ENCODE results near the gene NATD1. TPM values are rescaled to one million over a fixed set of nuclear protein-coding genes. Genes with fewer than 3 reads are reported as not detected.
"Not testable (repeated sequence)": the region's sequence is repeated elsewhere in the genome, so short reads cannot be mapped to it uniquely, and the experiment has no call there.

NATD1 gene
- total and polyA plus RNA-seq, 2 experiments from 2014 or later = 2.1 to 8.1 TPM

DNA sequence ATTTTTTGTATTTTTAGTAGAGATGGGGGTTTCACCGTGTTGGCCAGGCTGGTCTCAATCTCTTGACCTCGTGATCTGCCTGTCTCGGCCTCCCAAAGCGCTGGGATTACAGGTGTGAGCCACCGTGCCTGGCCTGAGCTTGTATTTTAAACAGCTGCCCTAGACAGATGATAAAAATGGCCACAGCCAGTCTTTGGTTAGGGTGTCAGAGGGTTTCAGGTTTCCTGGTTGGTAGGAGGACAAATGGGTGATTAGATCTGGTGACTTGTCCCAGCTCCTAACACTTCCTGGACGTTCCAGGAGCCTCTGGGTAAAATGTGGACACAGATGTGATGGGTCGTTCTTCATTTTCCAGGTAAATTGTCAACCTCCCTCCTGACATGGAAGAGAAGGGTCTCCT, 60.8 kb downstream of the NATD1 start:
- H3K4me1 ChIP-seq (ENCODE audit: insufficient read depth) = peaks cover 12% of the 10 kb centered on the region
- not testable (repeated sequence) for H3K4me3 Mint-ChIP-seq; H2AFZ ChIP-seq; H3K27ac ChIP-seq (ENCODE audit: low read depth); H3K9me2 ChIP-seq (ENCODE audit: insufficient read depth); DNase-seq (ENCODE audit: low spot score); H3F3A ChIP-seq (replicated peaks; ENCODE audit: low read depth); H3K9me3 Mint-ChIP-seq; H3K27me3 Mint-ChIP-seq (ENCODE audit: insufficient read depth, low read depth, poor library complexity); H3K36me3 ChIP-seq (ENCODE audit: insufficient read depth); ATAC-seq; H4K20me1 ChIP-seq (replicated peaks; ENCODE audit: insufficient read depth); H3K27me3 ChIP-seq (ENCODE audit: insufficient read depth); H3K79me2 ChIP-seq (replicated peaks; ENCODE audit: insufficient read depth); H3K4me3 ChIP-seq
- Mint-ChIP-seq H3K36me3 (ENCODE audit: low read depth) (peaks cover 44% of the 10 kb centered on the region), H3K27ac (0 out of 2 replicates have a peak overlapping the region, but pooled peaks have one; percentile 12), H3K4me1 (peaks cover 18% of the 10 kb centered on the region)
- H3K4me2 ChIP-seq = peak overlapping the region; percentile 32; the same call in 1 of the 2 replicates

DNA sequence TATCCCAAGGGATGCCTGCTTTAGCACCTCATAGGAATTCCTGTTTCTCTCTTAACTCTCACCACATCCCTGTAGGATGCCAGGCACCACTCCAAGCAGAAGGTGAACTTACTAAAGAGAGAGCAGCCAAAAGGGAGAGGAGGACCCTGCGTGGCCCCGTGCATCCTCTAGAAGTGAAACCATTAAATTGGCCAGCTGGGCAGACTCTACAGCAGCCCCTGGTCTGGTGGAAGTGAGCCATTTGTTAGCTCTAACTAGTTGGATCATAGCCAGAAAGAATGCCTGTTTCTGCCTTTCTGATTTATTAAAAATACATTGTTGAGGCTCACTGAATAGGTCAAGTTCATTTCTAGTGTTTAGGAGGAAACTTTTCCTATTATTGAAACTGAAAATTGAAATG, 61.5 kb downstream of the NATD1 start:
- Histone ChIP-seq H3K4me2 (no peak overlapping the region), H3K79me2 (replicated peaks; ENCODE audit: insufficient read depth) (peaks cover under 1% of the 10 kb centered on the region; the same call in 1 of the 2 replicates), H2AFZ (no peak overlapping the region), H4K20me1 (replicated peaks; ENCODE audit: insufficient read depth) (peaks cover 2% of the 10 kb centered on the region; the same call in 1 of the 2 replicates), H3K9me2 (ENCODE audit: insufficient read depth) (no peaks in the 10 kb centered on the region), H3F3A (replicated peaks; ENCODE audit: low read depth) (0 out of 2 replicates have a peak, but pooled peaks cover under 1% of the 10 kb centered on the region), H3K4me1 (ENCODE audit: insufficient read depth) (peaks cover 12% of the 10 kb centered on the region), H3K36me3 (ENCODE audit: insufficient read depth) (peaks cover 4% of the 10 kb centered on the region; the same call in 1 of the 2 replicates), H3K27me3 (ENCODE audit: insufficient read depth) (no peaks in the 10 kb centered on the region), H3K27ac (ENCODE audit: low read depth) (no peak overlapping the region), H3K4me3 (no peak overlapping the region)
- ATAC-seq = no peak
- TF ChIP-seq CTCF (conservative IDR thresholded peaks at IDR 0.05; ENCODE audit: low read depth in 2 of 2) (no peak), POLR2AphosphoS5 (IDR thresholded peaks at IDR 0.05; ENCODE audit: low read depth) (no peak), STAT1 (IDR thresholded peaks at IDR 0.05; ENCODE audit: unreplicated experiment) (no peak)
- H3K9me3 Mint-ChIP-seq = no peaks in the 10 kb centered on the region
- H3K4me1 Mint-ChIP-seq = peaks cover 18% of the 10 kb centered on the region
- H3K27ac Mint-ChIP-seq = no peak overlapping the region
- peaks cover 38% of the 10 kb centered on the region for H3K36me3 Mint-ChIP-seq (ENCODE audit: low read depth)
- peaks cover 9% of the 10 kb centered on the region for H3K27me3 Mint-ChIP-seq (ENCODE audit: insufficient read depth, low read depth, poor library complexity)
- no peak overlapping the region for H3K4me3 Mint-ChIP-seq
- DNase-seq (ENCODE audit: low spot score) = no peak

- TF ChIP-seq ZNF462 (CRISPR knock-in tag; IDR thresholded peaks at IDR 0.05) (no peak), ZNF331 (CRISPR knock-in tag; IDR thresholded peaks at IDR 0.05; ENCODE audit: low read depth) (no peak), EZH2 (IDR thresholded peaks at IDR 0.05; ENCODE audit: low read depth, unreplicated experiment) (no peak), POLR2AphosphoS5 (IDR thresholded peaks at IDR 0.05; ENCODE audit: low read depth) (no peak), STAT1 (IDR thresholded peaks at IDR 0.05; ENCODE audit: unreplicated experiment) (no peak), ZNF114 (CRISPR knock-in tag; IDR thresholded peaks at IDR 0.05) (no peak)
- DNase-seq (ENCODE audit: low spot score) (no peak), ATAC-seq (no peak)
- H3K27me3 ChIP-seq (ENCODE audit: insufficient read depth) = no peaks in the 10 kb centered on the region
- no peak overlapping the region for H3K4me2 ChIP-seq
- no peak overlapping the region for H3K27ac ChIP-seq (ENCODE audit: low read depth)
- no peaks in the 10 kb centered on the region for H3K79me2 ChIP-seq (replicated peaks; ENCODE audit: insufficient read depth)
- Mint-ChIP-seq H3K27me3 (ENCODE audit: insufficient read depth, low read depth, poor library complexity) (peaks cover 7% of the 10 kb centered on the region), H3K27ac (no peak overlapping the region), H3K9me3 (no peaks in the 10 kb centered on the region), H3K4me3 (no peak overlapping the region), H3K36me3 (ENCODE audit: low read depth) (peaks cover 32% of the 10 kb centered on the region), H3K4me1 (peaks cover 19% of the 10 kb centered on the region)
- H3K4me1 ChIP-seq (ENCODE audit: insufficient read depth) = peaks cover 12% of the 10 kb centered on the region
- H3K4me3 ChIP-seq = no peak overlapping the region
- peaks cover 4% of the 10 kb centered on the region; the same call in 1 of the 2 replicates for H3K36me3 ChIP-seq (ENCODE audit: insufficient read depth)
- no peaks in the 10 kb centered on the region for H3K9me2 ChIP-seq (ENCODE audit: insufficient read depth)
- no peak overlapping the region for H2AFZ ChIP-seq
- H4K20me1 ChIP-seq (replicated peaks; ENCODE audit: insufficient read depth) = 0 out of 2 replicates have a peak, but pooled peaks cover 2% of the 10 kb centered on the region
- no peaks in the 10 kb centered on the region for H3F3A ChIP-seq (replicated peaks; ENCODE audit: low read depth)
These were observed 63.1 kb downstream of the NATD1 start for GRCh38 chr17:21190078-21190477.

Measured in GM23338 (cell line).